IMR-90 (cell line): ENCODE data around the gene TNFRSF25. TPM values are rescaled to one million over a fixed set of nuclear protein-coding genes. Genes with fewer than 3 reads are reported as not detected.

Experiments
- ATAC-seq: fragments of 200-7000 bp; cut with Tn5 transposase; 2 replicates; pipeline ENCODE4 v1.9.1; 2020; ENCODE audit warnings: low read depth, mild to moderate bottlenecking, moderate library complexity
- BruUV-seq: library from RNA; stranded (reverse); fragments of 400-500 nt; replicated peaks from 2 replicates; lab custom pipeline; 2021; lab: Mats Ljungman, UMichigan
- CTCF ChIA-PET: fragments of 300-600 bp; formaldehyde crosslinking; extraction: SDS; loops from one replicate; lab custom pipeline; 2021; ENCODE audit warnings: antibody characterized with exemption; lab: Yijun Ruan, JAX
- POLR2A ChIA-PET: fragments of 300-600 bp; sonication (Branson Sonifier 250); formaldehyde crosslinking; loops from one replicate; lab custom pipeline; 2022; ENCODE audit warnings: antibody characterized with exemption; ENCODE audit not compliant: unreplicated experiment; lab: Charles Lee
- DNase-seq: peaks from one replicate; pipeline ENCODE4 v3.0.0; 2013
- H2AFZ ChIP-seq: replicated peaks from 2 replicates; pipeline ENCODE3; 2013; ENCODE audit warnings: low read length, mild to moderate bottlenecking; ENCODE audit not compliant: poor library complexity
- H2AK5ac ChIP-seq: 2 replicates; pipeline ENCODE4 v1.6.1; 2013; ENCODE audit warnings: low read depth, low read length, inconsistent platforms
- H2AK9ac ChIP-seq: replicated peaks from 2 replicates; pipeline ENCODE3; 2013; ENCODE audit warnings: mild to moderate bottlenecking, low read depth, low read length, moderate library complexity; ENCODE audit not compliant: poor library complexity
- H2BK120ac ChIP-seq: 2 replicates; pipeline ENCODE4 v1.6.1; 2013; ENCODE audit warnings: low read depth, low read length, inconsistent platforms
- H2BK15ac ChIP-seq: 3 replicates; pipeline ENCODE4 v1.6.1; 2013; ENCODE audit warnings: low read depth, low read length, inconsistent platforms
- H2BK20ac ChIP-seq: 2 replicates; pipeline ENCODE4 v1.6.1; 2013; ENCODE audit warnings: low read depth, mild to moderate bottlenecking, inconsistent platforms, low read length, moderate library complexity
- H2BK5ac ChIP-seq: 2 replicates; pipeline ENCODE4 v1.6.1; 2013; ENCODE audit warnings: mild to moderate bottlenecking, low read depth, low read length, inconsistent platforms; ENCODE audit not compliant: poor library complexity, severe bottlenecking
- H3K14ac ChIP-seq: replicated peaks from 2 replicates; pipeline ENCODE4 v1.6.1; 2013; ENCODE audit warnings: low read depth, low read length, inconsistent platforms
- H3K18ac ChIP-seq: 2 replicates; pipeline ENCODE4 v1.6.1; 2013; ENCODE audit warnings: low read depth, low read length, control low read depth
- H3K23ac ChIP-seq: 2 replicates; pipeline ENCODE4 v1.6.1; 2013; ENCODE audit warnings: low read depth, low read length, inconsistent platforms
- H3K27ac ChIP-seq: 2 replicates; pipeline ENCODE4 v1.5.1; 2013; ENCODE audit warnings: mild to moderate bottlenecking, control low read depth, low read length; ENCODE audit not compliant: insufficient read depth
- H3K27me3 ChIP-seq: 2 replicates; pipeline ENCODE4 v1.6.1; 2013; ENCODE audit warnings: low read length; ENCODE audit not compliant: control insufficient read depth, insufficient read depth
- H3K36me3 ChIP-seq: 2 replicates; pipeline ENCODE4 v1.6.1; 2013; ENCODE audit warnings: low read length, mixed read lengths; ENCODE audit not compliant: control insufficient read depth, insufficient read depth
- H3K4ac ChIP-seq: 2 replicates; pipeline ENCODE4 v1.6.1; 2013; ENCODE audit warnings: low read depth, low read length, inconsistent platforms
- H3K4me1 ChIP-seq: 2 replicates; pipeline ENCODE4 v1.6.1; 2013; ENCODE audit warnings: low read length, mixed read lengths; ENCODE audit not compliant: control insufficient read depth, insufficient read depth
- H3K4me2 ChIP-seq: 2 replicates; pipeline ENCODE4 v1.6.1; 2013; ENCODE audit warnings: low read depth, mild to moderate bottlenecking, control low read depth, low read length, moderate library complexity
- H3K4me3 ChIP-seq: 2 replicates; pipeline ENCODE4 v1.5.1; 2013; ENCODE audit warnings: low read depth, mild to moderate bottlenecking, control low read depth, low read length, moderate library complexity; ENCODE audit not compliant: insufficient read depth
- H3K56ac ChIP-seq: 2 replicates; pipeline ENCODE4 v1.6.1; 2013; ENCODE audit warnings: low read length, inconsistent platforms; ENCODE audit not compliant: insufficient read depth; ENCODE audit errors: extremely low read depth
- H3K79me1 ChIP-seq, 2 experiments: 2 replicates each; pipeline ENCODE4 v1.6.1; 2013; ENCODE audit warnings: low read length in 2 of 2, inconsistent platforms in 1 of 2, low read depth in 1 of 2
- H3K9ac ChIP-seq: 2 replicates; pipeline ENCODE4 v1.6.1; 2013; ENCODE audit warnings: low read depth, low read length, control low read depth
- H3K9me1 ChIP-seq: 2 replicates; pipeline ENCODE4 v1.6.1; 2013; ENCODE audit warnings: low read length, inconsistent platforms; ENCODE audit not compliant: insufficient read depth
- H3K9me3 ChIP-seq: 2 replicates; pipeline ENCODE4 v1.6.1; 2013; ENCODE audit warnings: low read length; ENCODE audit not compliant: control insufficient read depth, insufficient read depth
- H4K20me1 ChIP-seq: 2 replicates; pipeline ENCODE4 v1.6.1; 2013; ENCODE audit warnings: low read length, inconsistent platforms; ENCODE audit not compliant: insufficient read depth
- H4K5ac ChIP-seq: 2 replicates; pipeline ENCODE4 v1.6.1; 2013; ENCODE audit warnings: mild to moderate bottlenecking, low read depth, low read length, control low read depth
- H4K8ac ChIP-seq, 2 experiments: 2 replicates each; pipeline ENCODE4 v1.6.1; 2013; ENCODE audit warnings: low read depth in 2 of 2, low read length in 2 of 2, control low read depth in 1 of 2, inconsistent platforms in 1 of 2
- H4K91ac ChIP-seq: 2 replicates; pipeline ENCODE4 v1.6.1; 2013; ENCODE audit warnings: low read depth, low read length, inconsistent platforms; ENCODE audit not compliant: insufficient read depth
- BHLHE40 ChIP-seq: fragments of 150-350 bp; IDR thresholded peaks from 2 replicates; pipeline ENCODE4 v1.6.1; 2016; ENCODE audit warnings: mild to moderate bottlenecking, low read depth, low read length
- CEBPB ChIP-seq: IDR thresholded peaks from 2 replicates; pipeline ENCODE4 v1.6.1; 2012; ENCODE audit warnings: low read depth, low read length, improper control_type of control experiment
- FOS ChIP-seq: fragments of 150-350 bp; IDR thresholded peaks from 2 replicates; pipeline ENCODE4 v1.6.1; 2016; ENCODE audit warnings: low read depth, low read length
- MXI1 ChIP-seq: IDR thresholded peaks from 2 replicates; pipeline ENCODE4 v1.6.1; 2012; ENCODE audit warnings: low read depth, mild to moderate bottlenecking, low read length, moderate library complexity, borderline replicate concordance
- NFE2L2 ChIP-seq: fragments of 150-350 bp; IDR thresholded peaks from 2 replicates; pipeline ENCODE4 v1.6.1; 2016; ENCODE audit warnings: low read depth, mild to moderate bottlenecking, low read length
- POLR2A ChIP-seq: IDR thresholded peaks from 2 replicates; pipeline ENCODE4 v1.6.1; 2012; ENCODE audit warnings: mild to moderate bottlenecking, low read depth, low read length
- RAD21 ChIP-seq: IDR thresholded peaks from 2 replicates; pipeline ENCODE4 v1.6.1; 2012; ENCODE audit warnings: low read length, improper control_type of control experiment
- RCOR1 ChIP-seq: IDR thresholded peaks from 2 replicates; pipeline ENCODE4 v1.6.1; 2012; ENCODE audit warnings: mild to moderate bottlenecking, low read length, improper control_type of control experiment; ENCODE audit not compliant: insufficient replicate concordance
- SMC3 ChIP-seq: fragments of 150-350 bp; IDR thresholded peaks from 2 replicates; pipeline ENCODE4 v1.6.1; 2016; ENCODE audit warnings: low read depth, mild to moderate bottlenecking, antibody characterized with exemption, low read length, moderate library complexity
- WGBS, 2 experiments: methylation state at CpG; one replicate each; pipeline versions ENCODE4 v1.1.5 to v1.1.7; 2013; ENCODE audit warnings: missing lambda C conversion rate in 2 of 2; ENCODE audit not compliant: insufficient read length in 1 of 2; ENCODE audit errors: extremely low coverage in 2 of 2; 5-methylcytosine and 5-hydroxymethylcytosine counted together
- dilution Hi-C: fragments of 300-500 bp; cut with HindIII; formaldehyde crosslinking; loops from one replicate; pipeline ENCODE4 v1.14.3; 2018; ENCODE audit warnings: low sequenced_read_pairs; ENCODE audit not compliant: unreplicated experiment
- in situ Hi-C: fragments of 300-500 bp; cut with MboI; formaldehyde crosslinking; loops from 3 replicates; pipeline ENCODE4 v1.14.3; 2019; ENCODE audit warnings: low sequenced_read_pairs, inconsistent platforms, mixed read lengths
- intact Hi-C: fragments of 100-400 bp; cut with micrococcal nuclease; formaldehyde crosslinking; loops from 2 replicates; pipeline ENCODE4 v1.10.0; 2022
- polyA plus RNA-seq, 3 experiments: library from polyadenylated mRNA; depleted of rRNA; stranded (reverse); fragments of >200 nt; gene quantifications; 2 replicates each; pipeline ENCODE4 v1.2.3, GENCODE V29; 2012; ENCODE audit warnings: low replicate concordance in 1 of 3
- total RNA-seq: library from RNA; depleted of rRNA; stranded (reverse); fragments of >200 nt; gene quantifications from 2 replicates; pipeline ENCODE4 v1.2.3, GENCODE V29; 2012
- TF ChIP-seq, protein P1 (sequence below): fragments of 150-350 bp; IDR thresholded peaks from 2 replicates; pipeline ENCODE4 v1.6.1; 2017; ENCODE audit warnings: mild to moderate bottlenecking, antibody characterized with exemption, low read length, low read depth
- TF ChIP-seq, protein P2 (sequence below): conservative IDR thresholded peaks from 2 replicates; pipeline ENCODE4 v1.5.1; 2012; ENCODE audit warnings: mild to moderate bottlenecking, low read depth, low read length, improper control_type of control experiment

Gene TNFRSF25
- total and polyA plus RNA-seq, 2 of the 4 experiments (the other 2 are of a cell fraction), result 1.3 to 11.2 TPM

DNA sequence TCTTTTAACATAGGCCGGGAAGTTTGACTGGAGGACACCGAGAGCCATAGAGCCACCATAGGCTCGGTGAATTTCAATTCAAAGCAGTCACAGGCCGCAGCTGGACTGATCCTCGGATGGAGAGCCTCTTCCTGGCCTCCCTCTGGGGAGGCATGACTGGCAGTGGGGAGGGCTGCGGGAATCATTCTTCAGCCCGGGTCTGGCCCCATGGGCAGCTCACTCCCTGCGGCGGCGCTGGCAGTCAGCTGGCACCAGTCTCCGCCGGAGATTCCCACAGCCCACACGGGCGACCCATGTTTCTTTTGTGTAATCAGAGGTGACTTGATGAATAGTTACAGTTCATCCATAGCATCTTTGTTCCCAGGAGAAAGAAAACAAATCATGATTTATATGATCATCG, 30.8 kb downstream of the TNFRSF25 start:
- H3K27ac ChIP-seq, result no peak overlapping the region
- H3K4me2 ChIP-seq, result no peak overlapping the region
- no peak overlapping the region for H2BK120ac ChIP-seq
- H3K4me3 ChIP-seq, result no peak overlapping the region
- in situ Hi-C loops (no loop called here), dilution Hi-C loops (no loop called here), intact Hi-C loops (loop anchor here (5.0 kb wide), 2 partner anchors 73 to 88 kb away; no protein-coding TSS in a partner anchor)
- H3K27me3 ChIP-seq, result peaks cover 42% of the 10 kb centered on the region
- no peaks in the 10 kb centered on the region for H3K9me1 ChIP-seq
- H2BK15ac ChIP-seq, result no peak overlapping the region
- CTCF ChIA-PET, result no interaction called here
- DNase-seq (no peak), ATAC-seq (no peak)
- no peaks in the 10 kb centered on the region for H3K79me1 ChIP-seq
- no peak overlapping the region for H4K5ac ChIP-seq
- H3K56ac ChIP-seq, result no peak overlapping the region
- no peak overlapping the region for H2BK5ac ChIP-seq
- peaks cover 1% of the 10 kb centered on the region; the same call in 1 of the 2 replicates for H3K4me1 ChIP-seq
- no peak overlapping the region for H4K91ac ChIP-seq
- H3K9me3 ChIP-seq, result no peaks in the 10 kb centered on the region
- POLR2A ChIA-PET, result no interaction called here
- H3K18ac ChIP-seq, result no peak overlapping the region
- no peak overlapping the region for H3K4ac ChIP-seq
- H3K14ac ChIP-seq, result no peak overlapping the region
- no peaks in the 10 kb centered on the region; the same call in 1 of the 2 replicates for H4K20me1 ChIP-seq
- no TSS peak for BruUV-seq
- no peak overlapping the region for H2AFZ ChIP-seq
- no peak overlapping the region for H3K9ac ChIP-seq
- TF ChIP-seq FOS (no peak), CEBPB (no peak), RCOR1 (no peak), RAD21 (no peak), BHLHE40 (no peak), POLR2A (no peak), NFE2L2 (no peak), MXI1 (no peak), SMC3 (no peak)
- TF ChIP-seq, protein P1, sequence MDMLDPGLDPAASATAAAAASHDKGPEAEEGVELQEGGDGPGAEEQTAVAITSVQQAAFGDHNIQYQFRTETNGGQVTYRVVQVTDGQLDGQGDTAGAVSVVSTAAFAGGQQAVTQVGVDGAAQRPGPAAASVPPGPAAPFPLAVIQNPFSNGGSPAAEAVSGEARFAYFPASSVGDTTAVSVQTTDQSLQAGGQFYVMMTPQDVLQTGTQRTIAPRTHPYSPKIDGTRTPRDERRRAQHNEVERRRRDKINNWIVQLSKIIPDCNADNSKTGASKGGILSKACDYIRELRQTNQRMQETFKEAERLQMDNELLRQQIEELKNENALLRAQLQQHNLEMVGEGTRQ, result no peak
- TF ChIP-seq, protein P2, sequence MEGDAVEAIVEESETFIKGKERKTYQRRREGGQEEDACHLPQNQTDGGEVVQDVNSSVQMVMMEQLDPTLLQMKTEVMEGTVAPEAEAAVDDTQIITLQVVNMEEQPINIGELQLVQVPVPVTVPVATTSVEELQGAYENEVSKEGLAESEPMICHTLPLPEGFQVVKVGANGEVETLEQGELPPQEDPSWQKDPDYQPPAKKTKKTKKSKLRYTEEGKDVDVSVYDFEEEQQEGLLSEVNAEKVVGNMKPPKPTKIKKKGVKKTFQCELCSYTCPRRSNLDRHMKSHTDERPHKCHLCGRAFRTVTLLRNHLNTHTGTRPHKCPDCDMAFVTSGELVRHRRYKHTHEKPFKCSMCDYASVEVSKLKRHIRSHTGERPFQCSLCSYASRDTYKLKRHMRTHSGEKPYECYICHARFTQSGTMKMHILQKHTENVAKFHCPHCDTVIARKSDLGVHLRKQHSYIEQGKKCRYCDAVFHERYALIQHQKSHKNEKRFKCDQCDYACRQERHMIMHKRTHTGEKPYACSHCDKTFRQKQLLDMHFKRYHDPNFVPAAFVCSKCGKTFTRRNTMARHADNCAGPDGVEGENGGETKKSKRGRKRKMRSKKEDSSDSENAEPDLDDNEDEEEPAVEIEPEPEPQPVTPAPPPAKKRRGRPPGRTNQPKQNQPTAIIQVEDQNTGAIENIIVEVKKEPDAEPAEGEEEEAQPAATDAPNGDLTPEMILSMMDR, result no peak
- H4K8ac ChIP-seq, result no peak overlapping the region
- H3K23ac ChIP-seq, result no peak overlapping the region
- no peak overlapping the region for H2AK5ac ChIP-seq
- no peak overlapping the region for H2AK9ac ChIP-seq
- H2BK20ac ChIP-seq, result no peak overlapping the region
- no peaks in the 10 kb centered on the region for H3K36me3 ChIP-seq
- WGBS, 2 experiments, result no CpG with 5 or more reads among the region's 15 CpGs
